Neural progenitor cell (in vitro differentiated cells): ENCODE data around the gene FRMPD4. TPM values are rescaled to one million over a fixed set of nuclear protein-coding genes. Genes with fewer than 3 reads are reported as not detected.

ENCODE experiments used
- DNase-seq: peaks from one replicate; pipeline ENCODE4 v3.0.0-alpha.2; 2016; ENCODE audit warnings: low spot score
- H2AFZ ChIP-seq: fragments of 200-600 bp; sonication (generic); replicated peaks from 2 replicates; pipeline ENCODE4 v1.6.1; 2016; ENCODE audit warnings: antibody characterized with exemption
- H3F3A ChIP-seq: fragments of 200-600 bp; sonication (generic); 2 replicates; pipeline ENCODE4 v1.6.1; 2016; ENCODE audit warnings: antibody characterized with exemption, low read depth
- H3K27ac ChIP-seq: fragments of 200-600 bp; sonication (generic); 2 replicates; pipeline ENCODE4 v1.5.1; 2016; ENCODE audit warnings: mild to moderate bottlenecking
- H3K27me3 ChIP-seq: fragments of 200-600 bp; sonication (generic); 2 replicates; pipeline ENCODE4 v1.6.1; 2016; ENCODE audit warnings: mild to moderate bottlenecking, moderate library complexity
- H3K36me3 ChIP-seq: fragments of 200-600 bp; sonication (generic); 2 replicates; pipeline ENCODE4 v1.5.1; 2016
- H3K4me1 ChIP-seq: fragments of 200-600 bp; sonication (generic); 2 replicates; pipeline ENCODE4 v1.6.1; 2016; ENCODE audit warnings: mixed run types
- H3K4me2 ChIP-seq: fragments of 200-600 bp; sonication (generic); 2 replicates; pipeline ENCODE4 v1.6.1; 2016
- H3K4me3 ChIP-seq: fragments of 200-600 bp; sonication (generic); 2 replicates; pipeline ENCODE4 v1.5.1; 2016
- H3K79me2 ChIP-seq: fragments of 200-600 bp; sonication (generic); 2 replicates; pipeline ENCODE4 v1.6.1; 2016; ENCODE audit warnings: low read depth
- H3K9ac ChIP-seq: fragments of 200-600 bp; sonication (generic); 2 replicates; pipeline ENCODE4 v1.6.1; 2016
- H3K9me3 ChIP-seq: fragments of 200-600 bp; sonication (generic); 2 replicates; pipeline ENCODE4 v1.5.1; 2016; ENCODE audit warnings: low read depth
- H4K20me1 ChIP-seq: fragments of 200-600 bp; sonication (generic); 2 replicates; pipeline ENCODE4 v1.6.1; 2016; ENCODE audit warnings: low read depth
- H3K27ac Mint-ChIP-seq: 3 replicates; pipeline ENCODE4 v1.8.0; 2021; ENCODE audit warnings: mixed read lengths
- H3K27me3 Mint-ChIP-seq: 2 replicates; pipeline ENCODE4 v1.8.0; 2022; ENCODE audit warnings: low read depth, mild to moderate bottlenecking, inconsistent platforms, moderate library complexity, mixed read lengths; ENCODE audit not compliant: insufficient read depth
- H3K36me3 Mint-ChIP-seq: 3 replicates; pipeline ENCODE4 v1.8.0; 2021; ENCODE audit warnings: mixed read lengths
- H3K4me1 Mint-ChIP-seq: 3 replicates; pipeline ENCODE4 v1.8.0; 2021; ENCODE audit warnings: mixed read lengths
- H3K4me3 Mint-ChIP-seq: 3 replicates; pipeline ENCODE4 v1.8.0; 2021; ENCODE audit warnings: mild to moderate bottlenecking, moderate library complexity, mixed read lengths
- H3K9me3 Mint-ChIP-seq: 3 replicates; pipeline ENCODE4 v1.8.0; 2020; ENCODE audit warnings: mixed read lengths
- EZH2 ChIP-seq: fragments of 200-600 bp; sonication (generic); IDR thresholded peaks from 2 replicates; pipeline ENCODE4 v1.6.1; 2017; ENCODE audit warnings: antibody characterized with exemption, mild to moderate bottlenecking, moderate library complexity
- EZH2phosphoT487 ChIP-seq: fragments of 200-600 bp; sonication (generic); IDR thresholded peaks from 2 replicates; pipeline ENCODE4 v1.6.1; 2017; ENCODE audit warnings: antibody characterized with exemption
- total RNA-seq: library from RNA; depleted of rRNA; stranded (reverse); fragments of >200 nt; gene quantifications from 2 replicates; pipeline ENCODE4 v1.2.3, GENCODE V29; 2015; ENCODE audit warnings: low replicate concordance
- TF ChIP-seq, protein P1 (sequence below): fragments of 200-600 bp; sonication (generic); IDR thresholded peaks from 2 replicates; pipeline ENCODE4 v1.5.1; 2017; ENCODE audit warnings: antibody characterized with exemption, mild to moderate bottlenecking

FRMPD4 gene
- total RNA-seq, 1 donor from 2014 or later = not detected

DNA sequence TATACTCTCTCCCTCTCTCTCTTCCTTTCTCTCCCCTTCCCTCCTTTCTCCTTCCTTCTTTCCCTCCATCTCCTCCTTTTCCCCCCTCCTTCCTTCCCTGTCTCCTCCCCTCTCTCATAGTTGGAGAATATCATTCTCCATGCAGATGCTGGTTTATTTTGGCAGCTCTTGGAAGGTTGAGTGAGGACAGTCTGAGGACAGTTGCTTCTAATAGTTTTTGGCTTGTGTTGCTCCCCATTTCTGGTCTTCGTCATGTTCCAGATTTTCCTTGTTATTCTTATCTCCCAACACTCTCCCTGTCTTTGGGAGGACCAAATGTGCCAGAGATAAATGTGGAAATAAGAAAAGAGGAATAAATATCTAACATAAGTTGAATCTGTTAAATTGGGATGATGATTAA lies 263.0 kb downstream of the FRMPD4 start:
- no peak overlapping the region for H3K27ac ChIP-seq
- H4K20me1 ChIP-seq = no peaks in the 10 kb centered on the region
- no peak overlapping the region for H3K27ac Mint-ChIP-seq
- H3K4me3 Mint-ChIP-seq = no peak overlapping the region
- no peaks in the 10 kb centered on the region for H3K4me1 Mint-ChIP-seq
- H3K27me3 Mint-ChIP-seq = peaks cover 2% of the 10 kb centered on the region
- H3K4me2 ChIP-seq = no peak overlapping the region
- H3K79me2 ChIP-seq = no peaks in the 10 kb centered on the region
- H3K27me3 ChIP-seq = no peaks in the 10 kb centered on the region
- no peak for DNase-seq
- no peak overlapping the region for H2AFZ ChIP-seq
- no peak overlapping the region for H3K9ac ChIP-seq
- no peaks in the 10 kb centered on the region for H3K9me3 ChIP-seq
- no peaks in the 10 kb centered on the region for H3K36me3 ChIP-seq
- no peaks in the 10 kb centered on the region for H3K36me3 Mint-ChIP-seq
- H3K9me3 Mint-ChIP-seq = peaks cover 3% of the 10 kb centered on the region
- no peaks in the 10 kb centered on the region for H3K4me1 ChIP-seq
- no peak for TF ChIP-seq EZH2
- TF ChIP-seq EZH2phosphoT487 = no peak
- TF ChIP-seq, protein P1, sequence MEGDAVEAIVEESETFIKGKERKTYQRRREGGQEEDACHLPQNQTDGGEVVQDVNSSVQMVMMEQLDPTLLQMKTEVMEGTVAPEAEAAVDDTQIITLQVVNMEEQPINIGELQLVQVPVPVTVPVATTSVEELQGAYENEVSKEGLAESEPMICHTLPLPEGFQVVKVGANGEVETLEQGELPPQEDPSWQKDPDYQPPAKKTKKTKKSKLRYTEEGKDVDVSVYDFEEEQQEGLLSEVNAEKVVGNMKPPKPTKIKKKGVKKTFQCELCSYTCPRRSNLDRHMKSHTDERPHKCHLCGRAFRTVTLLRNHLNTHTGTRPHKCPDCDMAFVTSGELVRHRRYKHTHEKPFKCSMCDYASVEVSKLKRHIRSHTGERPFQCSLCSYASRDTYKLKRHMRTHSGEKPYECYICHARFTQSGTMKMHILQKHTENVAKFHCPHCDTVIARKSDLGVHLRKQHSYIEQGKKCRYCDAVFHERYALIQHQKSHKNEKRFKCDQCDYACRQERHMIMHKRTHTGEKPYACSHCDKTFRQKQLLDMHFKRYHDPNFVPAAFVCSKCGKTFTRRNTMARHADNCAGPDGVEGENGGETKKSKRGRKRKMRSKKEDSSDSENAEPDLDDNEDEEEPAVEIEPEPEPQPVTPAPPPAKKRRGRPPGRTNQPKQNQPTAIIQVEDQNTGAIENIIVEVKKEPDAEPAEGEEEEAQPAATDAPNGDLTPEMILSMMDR = no peak
- no peak overlapping the region for H3K4me3 ChIP-seq
- no peaks in the 10 kb centered on the region for H3F3A ChIP-seq

DNA sequence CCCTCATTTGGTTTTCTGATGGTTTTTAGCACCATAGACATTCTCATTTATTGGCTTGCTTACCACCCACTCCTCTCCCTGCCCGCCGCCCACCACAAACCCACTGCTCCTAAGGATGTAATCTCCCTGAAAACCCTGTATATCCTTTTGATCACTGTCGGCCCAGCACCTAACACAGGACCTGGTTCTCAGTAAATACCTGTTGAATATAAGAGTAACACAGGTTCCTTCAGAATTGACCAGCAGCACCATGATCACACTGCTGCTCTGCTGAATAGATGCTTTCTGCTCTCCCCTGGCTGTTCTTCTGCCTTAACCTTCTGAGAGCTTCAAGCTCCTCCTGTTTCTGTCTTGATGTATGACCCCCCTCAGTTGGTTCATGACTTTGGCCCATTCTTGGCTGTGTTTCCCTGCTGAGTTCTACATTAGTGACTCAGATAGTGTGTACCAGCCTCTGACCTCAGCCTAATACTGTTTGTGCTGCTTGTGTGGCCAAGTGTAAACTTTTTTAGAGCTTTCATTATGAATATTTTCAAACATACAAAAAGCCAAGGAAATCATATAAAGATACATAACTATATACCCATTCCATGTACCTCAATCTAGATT lies 265.3 kb downstream of the FRMPD4 start:
- Mint-ChIP-seq H3K9me3 (peaks cover 3% of the 10 kb centered on the region), H3K27ac (no peak overlapping the region), H3K4me3 (no peak overlapping the region), H3K27me3 (peaks cover 2% of the 10 kb centered on the region), H3K4me1 (no peaks in the 10 kb centered on the region), H3K36me3 (no peaks in the 10 kb centered on the region)
- H4K20me1 ChIP-seq = no peaks in the 10 kb centered on the region
- DNase-seq = no peak
- no peaks in the 10 kb centered on the region for H3F3A ChIP-seq
- no peaks in the 10 kb centered on the region for H3K79me2 ChIP-seq
- H3K27ac ChIP-seq = no peak overlapping the region
- no peaks in the 10 kb centered on the region for H3K36me3 ChIP-seq
- H3K4me2 ChIP-seq = no peak overlapping the region
- no peak overlapping the region for H2AFZ ChIP-seq
- H3K27me3 ChIP-seq = no peaks in the 10 kb centered on the region
- TF ChIP-seq, protein P1 = no peak
- TF ChIP-seq EZH2 (no peak), EZH2phosphoT487 (no peak)
- no peaks in the 10 kb centered on the region for H3K9me3 ChIP-seq
- H3K9ac ChIP-seq = no peak overlapping the region
- no peak overlapping the region for H3K4me3 ChIP-seq
- H3K4me1 ChIP-seq = no peaks in the 10 kb centered on the region

DNA sequence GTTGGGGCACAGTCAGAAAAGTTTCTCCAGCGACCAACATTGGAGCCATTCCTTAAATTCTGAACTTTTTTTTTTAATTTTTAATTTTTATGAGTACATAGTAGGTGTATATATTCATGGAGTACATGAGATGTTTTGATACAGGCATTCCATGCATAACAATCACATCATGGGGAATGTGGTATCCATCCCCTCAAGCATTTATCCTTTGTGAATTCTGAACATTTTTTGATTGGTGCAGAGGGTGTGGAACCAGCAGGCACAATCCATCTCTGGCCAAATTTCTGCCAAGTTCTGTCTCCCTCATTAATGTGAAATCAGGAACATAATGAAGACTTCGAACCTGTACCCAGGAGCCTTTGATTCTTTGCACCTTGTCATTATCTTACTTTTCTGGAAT lies 267.0 kb downstream of the FRMPD4 start:
- H3K27ac ChIP-seq = no peak overlapping the region
- no peaks in the 10 kb centered on the region for H3K79me2 ChIP-seq
- H3K4me3 Mint-ChIP-seq = no peak overlapping the region
- no peaks in the 10 kb centered on the region for H3K4me1 ChIP-seq
- H3K36me3 ChIP-seq = no peaks in the 10 kb centered on the region
- peaks cover 2% of the 10 kb centered on the region for H3K27me3 Mint-ChIP-seq
- H3K9ac ChIP-seq = no peak overlapping the region
- no peaks in the 10 kb centered on the region for H3K9me3 ChIP-seq
- no peaks in the 10 kb centered on the region for H3K27me3 ChIP-seq
- H2AFZ ChIP-seq = no peak overlapping the region
- H3F3A ChIP-seq = no peaks in the 10 kb centered on the region
- DNase-seq = no peak
- no peaks in the 10 kb centered on the region for H3K4me1 Mint-ChIP-seq
- H3K4me2 ChIP-seq = no peak overlapping the region
- no peaks in the 10 kb centered on the region for H4K20me1 ChIP-seq
- H3K36me3 Mint-ChIP-seq = no peaks in the 10 kb centered on the region
- H3K27ac Mint-ChIP-seq = no peak overlapping the region
- peaks cover 3% of the 10 kb centered on the region for H3K9me3 Mint-ChIP-seq
- H3K4me3 ChIP-seq = no peak overlapping the region
- TF ChIP-seq EZH2phosphoT487 = no peak
- TF ChIP-seq, protein P1 = no peak
- TF ChIP-seq EZH2 = no peak
